ENCODE measurements around the gene TRIM43B.
"Not testable (repeated sequence)": the region's sequence is repeated elsewhere in the genome, so short reads cannot be mapped to it uniquely, and the experiment has no call there.

Gene TRIM43B

DNA sequence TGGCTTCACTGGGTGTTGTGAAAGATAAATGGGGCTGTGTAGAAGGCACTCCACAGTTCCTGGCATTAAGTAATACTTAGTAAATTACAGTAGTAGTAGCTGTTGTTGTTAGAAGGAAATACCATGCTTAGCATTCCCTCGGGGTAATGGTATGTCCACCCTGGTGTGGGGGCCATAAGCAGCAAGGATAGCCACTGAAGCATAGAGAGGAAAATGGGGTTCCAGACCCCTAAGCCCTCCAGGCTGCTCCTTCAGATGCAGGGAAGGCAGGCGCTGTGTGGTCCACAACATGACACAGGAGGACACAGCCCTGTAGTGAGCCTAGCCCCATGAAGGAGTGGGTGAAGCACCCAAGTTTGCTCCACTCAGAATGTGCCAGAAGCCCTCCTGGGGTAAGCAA is 50.6 kb downstream of the TRIM43B start:
- DNase-seq (ENCODE audit: low spot score), result not testable (repeated sequence)

DNA sequence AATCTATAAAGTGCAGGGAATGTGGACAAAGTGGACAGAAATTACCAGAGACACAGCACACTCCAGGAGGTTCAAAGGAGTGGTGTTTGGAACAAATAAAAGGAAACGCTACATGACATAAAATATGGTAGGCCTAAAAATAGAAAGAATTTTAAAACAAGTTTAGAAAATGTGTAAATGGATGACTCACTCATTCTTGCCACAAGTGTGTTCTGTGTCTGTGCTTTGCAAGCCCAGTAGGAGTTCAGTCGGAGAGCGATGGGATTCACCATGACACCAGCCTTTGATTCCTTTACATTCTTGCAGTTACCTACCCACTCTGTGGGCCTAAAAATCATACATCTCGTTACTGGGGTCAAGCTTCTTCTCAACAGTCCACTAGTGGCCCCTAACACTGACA is 51.2 kb downstream of the TRIM43B start:
- DNase-seq (ENCODE audit: low spot score), result not testable (repeated sequence)

DNA sequence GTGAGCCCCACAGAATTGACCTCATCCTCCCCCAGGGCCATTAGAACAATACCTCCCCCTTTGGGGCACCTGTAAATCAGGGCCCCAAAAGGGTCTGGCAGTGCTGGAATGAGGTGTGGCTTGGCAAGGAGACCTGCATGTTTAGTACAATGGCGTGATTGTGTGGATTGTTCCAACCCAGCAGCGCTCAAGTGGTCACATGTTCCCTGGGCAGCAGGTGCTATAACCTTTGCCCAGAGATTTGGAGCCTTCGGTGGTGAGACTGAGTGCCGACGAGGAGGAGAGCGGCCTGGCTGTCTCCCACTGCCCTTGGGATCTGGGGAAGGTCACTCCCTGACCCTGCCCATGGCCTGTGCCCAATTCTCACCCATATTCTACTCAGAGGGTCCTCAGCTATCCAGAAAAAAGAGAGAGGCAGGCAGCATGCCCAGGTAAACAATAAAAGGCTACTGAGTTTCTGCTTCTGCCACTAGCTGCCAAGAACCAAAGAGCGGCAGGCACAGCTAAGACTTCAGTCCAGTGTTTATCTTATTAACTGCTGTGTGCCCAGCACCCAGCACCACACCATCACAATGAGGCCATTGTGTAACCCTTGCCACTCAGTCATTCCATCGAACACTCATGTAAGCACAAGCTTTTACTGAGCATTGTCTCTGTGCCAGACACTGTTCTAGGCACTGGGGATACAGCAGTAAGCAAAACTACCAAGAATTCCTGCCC is 54.6 kb downstream of the TRIM43B start:
- not testable (repeated sequence) for DNase-seq (ENCODE audit: low spot score)

GRCh38 chr2:95427196-95427867 is 57.2 kb downstream of the TRIM43B start:
- DNase-seq (ENCODE audit: low spot score), result not testable (repeated sequence)
